GM19452 (cell line): ENCODE measurements around the gene PALS2.
A peak's percentile ranks its signal among the peaks of the same experiment; 100 is the strongest.

Source experiments
- ATAC-seq: cut with Tn5 transposase; IDR thresholded peaks from one replicate; pipeline ENCODE4 v1.9.1; 2021; ENCODE audit not compliant: unreplicated experiment

PALS2 gene, protein sequence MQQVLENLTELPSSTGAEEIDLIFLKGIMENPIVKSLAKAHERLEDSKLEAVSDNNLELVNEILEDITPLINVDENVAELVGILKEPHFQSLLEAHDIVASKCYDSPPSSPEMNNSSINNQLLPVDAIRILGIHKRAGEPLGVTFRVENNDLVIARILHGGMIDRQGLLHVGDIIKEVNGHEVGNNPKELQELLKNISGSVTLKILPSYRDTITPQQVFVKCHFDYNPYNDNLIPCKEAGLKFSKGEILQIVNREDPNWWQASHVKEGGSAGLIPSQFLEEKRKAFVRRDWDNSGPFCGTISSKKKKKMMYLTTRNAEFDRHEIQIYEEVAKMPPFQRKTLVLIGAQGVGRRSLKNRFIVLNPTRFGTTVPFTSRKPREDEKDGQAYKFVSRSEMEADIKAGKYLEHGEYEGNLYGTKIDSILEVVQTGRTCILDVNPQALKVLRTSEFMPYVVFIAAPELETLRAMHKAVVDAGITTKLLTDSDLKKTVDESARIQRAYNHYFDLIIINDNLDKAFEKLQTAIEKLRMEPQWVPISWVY

DNA sequence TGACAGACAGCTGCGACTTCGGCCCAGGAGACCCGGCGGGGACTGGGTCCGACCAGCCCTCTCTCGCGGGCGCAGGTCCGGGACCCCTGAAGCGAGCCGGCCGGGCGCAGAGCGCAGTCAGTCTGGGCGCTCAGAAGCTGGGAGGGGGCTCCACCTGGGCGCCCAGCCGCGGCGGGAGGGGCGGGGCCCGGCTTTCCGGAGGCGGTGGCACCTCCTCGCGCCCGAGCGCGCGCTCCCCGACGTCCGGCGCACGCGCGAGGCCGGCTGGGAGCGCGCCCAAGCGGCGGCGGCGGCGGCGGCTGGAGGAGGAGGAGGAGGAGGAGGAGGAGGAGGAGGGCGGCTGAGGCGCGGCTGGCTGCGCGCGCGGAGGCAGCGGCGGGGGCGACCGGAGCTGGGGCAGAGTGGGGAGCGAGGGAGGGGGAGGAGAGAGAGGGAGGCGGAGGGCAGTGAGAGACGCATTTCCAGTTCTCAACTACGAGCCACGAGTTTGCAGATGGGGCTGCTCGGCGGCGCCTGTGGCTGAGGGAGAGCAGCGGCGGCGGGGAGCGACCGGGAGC, at the start of gene PALS2:
Gene PALS2, plus strand, starts transcription at position 456 of the 557 bp plus-strand sequence. CDS start 50,216 bp downstream, outside the sequence.
- ATAC-seq, result peak; percentile 41

DNA sequence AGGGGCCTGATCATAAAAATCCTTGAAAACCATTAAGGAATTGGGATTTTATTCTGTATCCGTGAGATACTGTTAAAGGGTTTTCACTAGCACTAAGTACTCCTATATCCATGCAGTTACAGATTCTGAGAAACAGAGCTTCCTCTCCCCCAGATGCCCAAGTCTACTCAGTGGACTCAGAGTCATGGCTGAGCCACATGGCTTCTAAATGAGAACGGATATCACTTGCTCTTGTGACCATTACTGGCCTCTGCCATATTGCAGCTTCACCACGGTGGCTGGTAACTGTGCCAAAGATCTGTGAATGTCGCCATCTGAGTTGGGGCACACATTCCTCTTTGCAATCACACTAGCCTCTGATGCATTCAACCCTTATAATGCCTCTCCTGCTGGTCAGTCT, 42.0 kb upstream of the PALS2 start:
- no peak for ATAC-seq

DNA sequence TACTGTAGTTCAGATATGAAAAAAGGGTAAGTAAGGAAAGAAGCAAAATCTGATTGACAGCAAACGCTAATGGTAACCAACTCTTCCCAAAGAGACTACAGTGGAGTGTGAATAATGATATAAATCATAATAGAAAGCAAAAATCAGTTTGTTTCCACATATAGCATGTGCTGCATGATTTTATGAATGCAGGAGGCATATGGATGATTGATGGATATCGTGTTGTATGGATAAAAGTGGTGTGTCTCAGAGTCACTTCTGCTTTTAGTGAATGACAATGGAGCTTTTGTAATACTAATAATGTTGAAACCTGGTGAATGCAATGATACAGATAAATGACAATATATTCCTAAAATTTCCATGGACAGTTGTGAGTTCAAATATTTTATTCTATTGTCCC, 36.6 kb upstream of the PALS2 start:
- no peak for ATAC-seq

DNA sequence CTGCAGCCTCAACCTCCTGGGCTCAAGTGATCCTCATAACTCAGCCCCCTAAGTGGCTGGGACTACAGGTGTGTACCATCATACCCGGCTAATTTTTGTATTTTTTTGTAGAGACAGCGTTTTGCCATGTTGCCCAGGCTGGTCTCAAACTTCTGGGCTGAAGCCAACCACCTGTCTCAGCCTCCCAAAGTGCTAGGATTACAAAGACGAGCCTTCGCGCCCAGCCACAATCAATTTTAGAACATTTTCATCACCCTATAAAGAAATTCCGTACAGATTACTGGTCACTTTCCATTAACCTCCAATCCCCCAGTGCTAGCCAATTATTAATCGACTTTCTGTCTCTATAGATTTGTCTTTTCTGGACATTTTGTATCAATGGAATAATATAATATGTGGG, 32.3 kb upstream of the PALS2 start:
- ATAC-seq, result no peak

DNA sequence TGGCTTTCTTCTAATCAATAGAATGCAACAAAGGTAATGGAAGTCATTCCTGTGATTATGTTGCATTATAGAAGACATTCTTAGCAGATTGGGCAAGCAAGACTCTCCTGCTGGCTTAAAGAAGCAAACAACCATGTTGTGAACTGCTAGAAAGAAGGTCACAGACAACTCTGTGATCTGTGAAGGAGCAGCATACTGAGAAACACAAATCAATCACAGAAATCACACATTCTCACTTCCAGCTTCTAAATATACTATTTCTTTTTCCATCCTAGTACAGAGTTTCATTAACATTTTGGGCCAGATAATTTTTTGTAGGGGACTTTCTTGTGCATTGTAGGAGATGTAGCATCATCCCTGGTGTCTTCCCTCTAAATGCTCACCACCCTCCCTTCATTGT, 28.0 kb upstream of the PALS2 start:
- no peak for ATAC-seq

DNA sequence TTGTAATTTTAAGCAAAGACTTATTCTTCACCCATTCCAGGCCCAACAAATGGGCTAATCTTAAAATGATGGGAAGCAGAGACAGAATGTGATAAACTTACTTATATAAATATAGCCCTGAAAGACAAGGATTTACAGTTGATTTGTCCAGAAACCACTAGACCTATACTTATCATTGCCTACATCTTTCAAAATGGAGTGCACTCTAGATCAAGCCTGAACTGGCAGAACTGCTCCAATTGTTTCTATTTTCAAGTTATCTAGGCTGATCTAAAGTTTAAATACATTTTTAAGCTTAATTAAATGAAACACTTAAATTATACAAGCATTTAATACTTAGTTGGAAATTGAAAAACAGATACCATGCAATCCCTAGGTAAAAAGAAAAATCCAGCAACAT, 24.9 kb upstream of the PALS2 start:
- no peak for ATAC-seq

DNA sequence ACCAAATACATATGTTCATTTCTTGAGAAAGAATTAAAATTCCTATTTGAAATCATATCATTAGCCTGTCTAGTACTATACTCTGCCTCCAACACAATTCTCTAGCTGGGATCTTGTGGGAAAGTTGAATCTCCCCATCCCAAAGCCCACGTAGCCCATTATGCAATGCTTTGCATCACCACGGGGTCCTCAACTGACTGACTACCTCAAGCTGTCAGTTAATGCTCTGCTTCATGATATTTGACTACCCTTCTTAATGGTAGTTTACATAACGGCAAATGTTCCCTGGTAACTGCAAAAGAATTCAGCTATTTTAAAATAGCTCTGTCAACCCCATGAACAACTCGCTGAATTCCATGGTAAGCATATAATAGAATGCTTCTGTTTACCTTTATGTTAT, 23.3 kb upstream of the PALS2 start:
- ATAC-seq, result no peak

DNA sequence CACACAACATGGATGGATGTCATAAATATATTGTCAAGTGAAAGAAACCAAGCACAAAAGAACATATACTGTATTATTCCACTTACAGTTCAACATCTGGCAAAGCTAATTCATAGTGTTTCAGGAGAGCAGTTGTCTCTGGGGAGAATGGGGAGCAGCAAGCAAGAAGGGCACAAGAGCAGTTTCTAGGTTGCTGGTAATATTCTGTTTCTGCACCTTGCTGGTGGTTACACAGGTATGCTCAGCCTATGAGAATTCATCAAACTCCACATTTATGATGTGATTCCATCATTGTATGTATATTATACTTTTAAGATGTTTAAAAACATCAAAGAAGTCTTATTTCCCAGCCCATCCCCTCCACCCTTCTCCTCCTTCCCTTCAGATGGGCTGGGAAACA, 18.1 kb upstream of the PALS2 start:
- no peak for ATAC-seq

DNA sequence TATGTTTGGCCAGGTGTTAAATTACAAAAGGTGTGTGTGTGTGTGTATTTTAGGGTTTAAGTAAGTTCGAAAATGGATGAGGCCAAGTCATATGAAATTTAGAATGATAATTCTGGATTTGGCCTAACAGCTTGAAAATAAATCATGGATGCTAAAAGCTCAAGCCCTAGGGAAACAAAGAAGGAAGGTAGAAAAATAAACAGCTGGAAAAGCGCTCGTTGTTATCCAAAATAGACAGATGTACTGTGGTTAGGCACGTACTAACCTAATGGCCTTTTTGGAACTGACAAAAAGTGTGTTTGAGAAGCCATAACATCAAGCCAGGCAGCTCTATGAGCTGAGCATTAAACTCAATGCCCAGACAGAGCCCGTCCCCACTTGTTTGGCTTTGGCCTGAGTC, 17.5 kb upstream of the PALS2 start:
- ATAC-seq, result no peak

DNA sequence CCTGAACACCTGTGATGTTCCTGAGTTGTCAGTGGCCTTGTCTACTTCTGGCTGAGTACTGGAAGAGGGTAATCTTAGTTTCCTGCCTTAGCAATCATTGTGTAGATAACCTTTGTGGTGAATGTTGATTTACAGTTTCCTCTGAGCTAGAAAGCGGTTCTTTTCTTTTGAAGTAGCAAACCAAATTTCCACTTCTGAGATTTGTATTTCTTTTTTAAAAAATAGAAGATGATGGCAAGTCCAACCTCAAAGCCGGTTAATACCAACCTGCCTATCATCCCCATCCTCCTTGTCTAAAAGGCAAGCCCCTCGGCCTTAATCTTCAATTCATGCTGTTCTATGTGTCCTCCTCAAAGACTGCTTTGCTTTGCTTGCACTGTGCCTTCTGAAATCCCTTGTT, 12.5 kb upstream of the PALS2 start:
- no peak for ATAC-seq

DNA sequence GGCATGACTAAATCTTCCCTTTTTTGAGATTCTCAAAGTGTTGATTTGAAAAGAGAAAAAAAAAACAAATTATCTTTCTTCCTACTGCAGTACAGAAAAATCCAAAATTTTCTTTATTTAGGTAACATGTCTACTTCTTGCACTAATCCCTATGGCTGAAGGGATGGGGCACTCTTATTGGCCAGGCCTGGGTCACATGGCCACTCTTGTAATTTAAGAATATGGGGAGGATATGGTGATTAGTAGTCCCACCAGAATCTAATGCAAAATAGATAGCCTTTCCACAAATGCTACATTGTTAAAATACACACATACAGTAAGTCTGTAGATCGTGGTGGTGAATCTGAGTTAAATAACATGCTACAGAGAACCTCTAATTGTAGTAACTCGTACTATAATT, 7.0 kb upstream of the PALS2 start:
- no peak for ATAC-seq

DNA sequence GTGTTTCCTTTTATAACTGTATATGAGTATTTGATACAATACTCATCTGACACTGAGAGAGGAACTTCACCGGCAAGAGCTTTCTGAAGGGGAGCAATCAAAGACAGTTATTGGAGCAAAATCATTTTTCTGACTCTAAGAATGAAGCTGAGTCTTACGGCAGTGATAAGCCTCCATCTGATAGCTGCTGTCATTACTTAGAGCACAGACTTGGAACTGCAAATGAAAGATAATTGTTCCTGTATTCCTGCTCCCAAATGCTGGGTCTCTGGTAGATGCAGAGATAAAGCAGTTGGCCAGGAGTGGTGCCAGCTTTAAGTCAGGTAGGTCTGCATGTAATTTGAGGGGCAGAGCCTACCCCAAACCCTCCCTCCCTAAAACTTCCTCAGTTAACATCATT, 2.3 kb upstream of the PALS2 start:
- ATAC-seq, result no peak

DNA sequence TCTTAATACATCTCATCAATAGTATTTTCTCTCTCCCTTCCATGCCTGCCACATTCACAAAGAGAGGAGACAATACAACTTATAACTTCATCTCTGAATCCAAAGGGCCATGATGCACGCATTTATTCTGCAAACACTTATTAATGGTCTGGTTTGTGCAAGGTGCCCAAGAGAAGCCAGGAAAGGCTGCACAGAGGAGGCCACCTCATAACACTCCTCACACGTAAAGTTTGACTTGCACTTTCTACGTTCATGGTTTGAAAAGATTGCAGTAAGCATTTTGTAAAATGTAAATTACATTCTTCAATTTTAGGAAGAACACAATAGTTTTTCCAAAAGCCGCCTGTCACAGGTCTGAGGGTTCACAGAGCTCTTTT, 1.2 kb upstream of the PALS2 start:
- no peak for ATAC-seq

DNA sequence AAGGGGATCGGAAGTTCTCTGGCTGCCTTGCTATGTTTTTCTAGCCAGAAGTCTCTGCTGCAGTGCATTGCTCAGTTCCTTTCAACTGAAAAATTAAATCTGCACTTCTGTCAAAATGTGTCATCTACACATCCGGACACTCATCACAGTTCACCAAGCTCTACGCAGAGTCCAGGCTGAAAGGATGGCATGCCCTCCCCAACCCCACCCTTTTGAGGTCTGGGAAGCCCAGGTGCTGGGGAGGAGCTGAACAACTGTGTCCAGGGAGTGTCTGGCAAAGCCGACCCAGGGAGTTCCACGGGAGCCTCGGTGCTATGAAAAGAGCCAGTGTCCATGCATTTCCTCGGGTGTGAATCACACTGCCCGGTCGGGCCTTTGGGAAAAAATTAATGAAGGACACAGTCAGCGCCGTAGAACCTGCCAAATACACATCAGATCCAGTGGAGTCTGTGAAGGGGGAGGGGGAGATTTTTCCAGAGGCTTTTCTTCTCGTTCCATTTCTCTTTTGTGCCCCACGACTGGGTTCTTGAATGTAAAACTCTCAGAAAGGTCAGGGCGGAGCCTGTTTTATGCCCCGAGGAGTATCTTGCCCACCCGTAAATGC, 757 bp upstream of the PALS2 start:
- no peak for ATAC-seq

DNA sequence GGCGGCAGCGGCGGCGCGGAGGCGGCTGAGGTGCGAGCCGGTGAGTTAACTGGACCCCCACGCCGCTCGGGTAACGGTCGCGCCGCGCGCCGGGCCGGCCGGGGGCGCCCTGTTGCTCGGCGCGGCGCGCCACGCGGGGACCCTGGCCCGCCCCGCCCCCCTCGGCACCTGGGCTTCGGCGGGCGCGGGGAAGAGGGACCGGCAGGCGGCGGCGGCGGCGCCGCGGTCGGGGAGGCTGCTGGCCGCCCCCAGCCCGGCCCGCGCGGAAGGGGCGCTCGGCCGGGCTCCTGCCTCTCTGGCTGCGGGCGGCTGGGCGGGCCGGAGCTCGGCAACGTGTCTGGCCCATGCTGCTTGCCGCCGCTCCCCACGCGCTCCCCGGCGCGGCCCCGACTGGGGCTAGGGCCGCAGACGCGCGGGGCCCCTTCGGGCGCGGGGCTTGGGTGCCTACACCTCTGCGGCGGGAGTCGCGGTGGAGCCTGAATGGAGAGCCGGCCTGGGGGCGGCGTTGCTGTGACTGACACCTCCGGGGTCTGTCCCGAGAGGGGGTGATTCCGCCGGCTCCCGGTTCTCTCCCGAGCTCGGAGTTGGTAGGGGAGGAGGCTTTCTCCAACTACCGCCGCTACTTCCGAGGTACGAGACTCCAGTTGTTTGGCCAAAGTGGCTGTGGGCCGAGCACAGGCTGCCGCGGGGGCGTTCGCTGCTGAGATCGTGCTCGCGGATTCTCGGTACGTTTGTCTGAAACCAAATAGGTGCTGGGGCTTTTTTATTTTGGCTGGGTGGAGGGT, 494 bp downstream of the PALS2 start:
- peak; percentile 22 for ATAC-seq

DNA sequence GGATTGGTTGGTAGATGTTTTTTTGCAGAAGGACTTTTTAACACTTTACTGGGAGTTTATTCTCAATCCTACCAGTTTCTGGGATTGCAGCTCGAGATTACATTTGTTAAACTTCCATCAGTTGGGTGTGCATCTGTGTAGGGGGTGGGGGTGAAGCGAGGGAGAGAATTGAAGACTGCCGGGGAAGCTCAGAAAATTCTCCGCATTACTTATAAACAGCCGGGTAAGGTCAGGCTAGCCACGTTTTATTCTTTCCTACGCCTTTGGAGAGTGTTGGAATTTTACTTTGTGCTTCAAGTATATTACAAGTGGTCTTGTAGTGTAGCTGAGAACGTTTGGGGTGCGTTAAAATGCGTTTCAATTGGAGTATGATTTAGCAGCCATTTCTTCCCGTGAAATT, 1.1 kb downstream of the PALS2 start:
- no peak for ATAC-seq

DNA sequence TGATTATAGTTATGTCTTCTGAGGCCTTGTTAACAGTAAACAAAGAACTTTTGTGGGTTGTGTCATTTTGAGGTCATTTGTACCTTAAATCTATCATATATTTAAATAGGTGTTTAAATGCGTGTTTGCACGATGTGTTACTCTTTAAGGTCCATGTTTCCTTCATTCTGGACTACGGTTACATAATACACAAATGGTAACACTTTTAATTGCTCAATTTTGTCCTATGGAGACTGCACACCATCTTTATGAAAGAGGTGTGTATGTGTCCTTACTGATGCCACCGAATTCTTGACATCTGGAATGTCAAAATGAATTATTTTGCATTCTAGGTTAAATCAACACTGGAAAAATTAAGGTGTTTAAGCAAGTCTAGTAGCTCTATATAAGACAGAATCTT, 1.7 kb downstream of the PALS2 start:
- no peak for ATAC-seq

DNA sequence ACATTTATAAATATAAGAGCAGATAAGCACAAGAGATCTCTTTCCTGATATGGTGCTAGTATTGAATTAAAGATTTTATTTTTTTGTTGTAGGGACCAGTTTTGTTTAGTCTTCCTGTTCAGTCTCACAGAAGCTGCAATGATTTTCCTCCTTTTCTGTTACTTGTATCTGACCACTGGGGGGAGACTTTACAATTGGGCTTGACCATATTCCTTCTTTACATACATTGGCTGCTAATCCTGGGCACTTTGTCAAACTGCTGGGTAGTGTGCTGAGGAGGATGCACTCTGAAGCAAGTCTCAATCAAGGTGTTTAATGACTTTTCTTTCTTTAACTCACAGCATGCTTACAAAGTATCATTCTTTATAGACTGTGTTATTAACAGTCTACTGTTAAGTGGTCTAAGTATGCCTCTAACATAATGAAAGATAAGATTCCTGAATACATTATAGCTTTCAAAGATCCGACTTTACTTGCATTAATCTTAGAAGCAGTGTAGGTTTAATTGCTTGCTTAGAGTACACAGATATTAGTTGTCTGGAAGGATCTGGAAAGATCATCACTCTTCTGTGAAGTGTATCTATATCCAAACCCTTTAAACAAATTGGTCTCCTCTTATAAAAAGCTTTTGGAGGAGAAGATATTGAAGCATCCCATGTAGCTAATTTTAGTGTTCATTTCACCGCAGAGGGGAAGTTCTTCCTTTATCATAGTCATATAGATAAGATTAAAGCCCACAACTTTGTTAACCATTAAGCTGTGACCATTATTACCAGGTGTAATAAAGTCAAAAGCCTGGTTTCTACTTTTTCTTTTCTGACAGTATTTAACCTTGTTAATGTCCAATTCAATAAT, 3.1 kb downstream of the PALS2 start:
- peak; percentile 29 for ATAC-seq

DNA sequence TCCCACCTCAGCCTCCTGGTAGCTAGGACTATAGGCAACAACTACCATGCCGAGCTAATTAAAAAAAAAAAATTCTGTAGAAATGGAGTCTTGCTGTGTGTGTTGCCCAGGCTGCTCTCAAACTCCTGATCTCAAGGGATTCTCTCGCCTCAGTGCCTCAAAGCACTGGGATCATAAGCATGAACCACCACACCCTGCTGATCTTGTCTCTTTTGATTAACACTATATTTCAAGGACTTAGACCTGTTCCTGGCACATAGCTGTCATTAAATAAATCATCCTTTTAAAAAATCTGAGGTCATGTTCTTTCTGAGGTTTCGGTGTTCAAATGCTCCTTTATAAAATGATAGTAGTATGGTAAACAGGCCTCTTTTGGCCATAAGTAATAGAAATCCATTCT, 4.8 kb downstream of the PALS2 start:
- no peak for ATAC-seq

DNA sequence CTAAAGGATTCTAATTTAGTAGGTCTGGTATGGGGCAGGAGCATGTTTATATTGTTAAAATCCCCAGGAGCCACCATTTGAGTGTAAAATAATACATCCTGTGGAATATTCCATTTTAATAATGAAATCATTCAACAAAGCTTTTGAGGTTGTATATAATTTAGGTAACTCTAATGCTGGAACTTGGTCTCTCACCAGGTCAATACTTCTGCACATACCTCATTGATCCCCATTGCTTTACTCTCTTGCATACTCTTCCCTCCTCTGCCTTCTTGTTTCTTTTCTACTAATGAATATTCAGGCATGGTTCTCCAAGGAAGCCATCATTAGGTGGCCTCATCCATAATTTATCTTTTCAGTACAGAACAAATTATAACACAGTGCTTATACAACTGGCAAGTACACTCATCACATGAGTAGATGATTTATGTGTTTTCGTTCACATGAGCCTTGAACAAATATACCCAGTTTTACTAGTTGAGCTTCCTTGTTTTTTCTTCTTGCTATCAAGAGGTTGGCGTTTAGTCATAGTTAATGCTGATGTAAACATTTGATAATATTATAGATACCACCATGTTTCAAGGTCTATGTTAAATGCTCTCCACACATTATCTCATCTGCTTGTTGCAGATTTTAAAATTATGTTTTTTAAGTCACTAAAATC, 7.2 kb downstream of the PALS2 start:
- no peak for ATAC-seq
